Astrocyte of the spinal cord (primary cell): ENCODE measurements around the gene GAK.

Experiments used
- DNase-seq: peaks from one replicate; pipeline ENCODE4 v3.0.0; 2011; ENCODE audit warnings: low read depth, low spot score
- H3K4me3 ChIP-seq: 2 replicates; pipeline ENCODE4 v1.5.1; 2011; ENCODE audit warnings: low read depth, mild to moderate bottlenecking, low read length, moderate library complexity
- CTCF ChIP-seq: IDR thresholded peaks from 2 replicates; pipeline ENCODE4 v1.5.1; 2012; ENCODE audit warnings: low read depth, mild to moderate bottlenecking, low read length, inconsistent platforms
- in situ Hi-C: cut with HindIII; loops from 2 replicates; pipeline ENCODE4 v1.10.0; 2017; ENCODE audit warnings: low sequenced_read_pairs

Gene GAK

GRCh38 chr4:905485-906338 lies 26.4 kb downstream of the GAK start:
- H3K4me3 ChIP-seq, result no peak overlapping the region
- TF ChIP-seq CTCF, result no peak
- DNase-seq, result peak; percentile 23
- in situ Hi-C loops, result no loop called here

- H3K4me3 ChIP-seq, result no peak overlapping the region
- DNase-seq, result no peak
- TF ChIP-seq CTCF, result no peak
- in situ Hi-C loops, result no loop called here
These were observed 28.8 kb downstream of the GAK start for GRCh38 chr4:903066-904046.

- in situ Hi-C loops, result no loop called here
These were observed 30.8 kb downstream of the GAK start for GRCh38 chr4:901192-901910.

GRCh38 chr4:900721-901120 lies 31.4 kb downstream of the GAK start:
- H3K4me3 ChIP-seq, result no peak overlapping the region
- in situ Hi-C loops, result no loop called here
- TF ChIP-seq CTCF, result no peak
- no peak for DNase-seq

More at GRCh38 chr4:901192-901910, 30.8 kb downstream of the GAK start:
- DNase-seq, result no peak
- TF ChIP-seq CTCF, result no peak
- no peak overlapping the region for H3K4me3 ChIP-seq

GRCh38 chr4:900073-900472 lies 32.0 kb downstream of the GAK start:
- TF ChIP-seq CTCF, result no peak
- in situ Hi-C loops, result no loop called here
- no peak overlapping the region for H3K4me3 ChIP-seq
- no peak for DNase-seq

- no peak for TF ChIP-seq CTCF
- in situ Hi-C loops, result no loop called here
- no peak overlapping the region for H3K4me3 ChIP-seq
- DNase-seq, result no peak
These were observed 32.6 kb downstream of the GAK start for GRCh38 chr4:899556-899906.
